GM23338 (cell line): Measurements from ENCODE around the gene UMOD. TPM values are rescaled to one million over a fixed set of nuclear protein-coding genes. Genes with fewer than 3 reads are reported as not detected.
A peak's percentile ranks its signal among the peaks of the same experiment; 100 is the strongest.

Experiments
- ATAC-seq: fragments of 200-7000 bp; cut with Tn5 transposase; 3 replicates; pipeline ENCODE4 v1.9.1; 2020
- DNase-seq: peaks from one replicate; pipeline ENCODE4 v3.0.0-alpha.2; 2015; ENCODE audit warnings: low spot score
- H2AFZ ChIP-seq: fragments of 200-600 bp; sonication (generic); 2 replicates; pipeline ENCODE4 v1.8.0; 2016; ENCODE audit warnings: antibody characterized with exemption, mild to moderate bottlenecking, moderate library complexity
- H3F3A ChIP-seq: fragments of 200-600 bp; sonication (generic); replicated peaks from 2 replicates; pipeline ENCODE4 v1.8.0; 2017; ENCODE audit warnings: antibody characterized with exemption, mixed run types, low read depth
- H3K27ac ChIP-seq: fragments of 200-600 bp; sonication (generic); 2 replicates; pipeline ENCODE4 v1.6.1; 2016; ENCODE audit warnings: low read depth
- H3K27me3 ChIP-seq: fragments of 200-600 bp; sonication (generic); 2 replicates; pipeline ENCODE4 v1.8.0; 2016; ENCODE audit warnings: mild to moderate bottlenecking, mixed run types, moderate library complexity; ENCODE audit not compliant: insufficient read depth
- H3K36me3 ChIP-seq: fragments of 200-600 bp; sonication (generic); 2 replicates; pipeline ENCODE4 v1.8.0; 2016; ENCODE audit warnings: mild to moderate bottlenecking; ENCODE audit not compliant: insufficient read depth
- H3K4me1 ChIP-seq: fragments of 200-600 bp; sonication (generic); 2 replicates; pipeline ENCODE4 v1.8.0; 2016; ENCODE audit warnings: mild to moderate bottlenecking, moderate library complexity; ENCODE audit not compliant: insufficient read depth
- H3K4me2 ChIP-seq: fragments of 200-600 bp; sonication (generic); 2 replicates; pipeline ENCODE4 v1.7.1; 2017; ENCODE audit warnings: mixed run types
- H3K4me3 ChIP-seq: fragments of 200-600 bp; sonication (generic); 2 replicates; pipeline ENCODE4 v1.6.1; 2016; ENCODE audit warnings: mixed run types
- H3K79me2 ChIP-seq: fragments of 200-600 bp; sonication (generic); replicated peaks from 2 replicates; pipeline ENCODE4 v1.8.0; 2017; ENCODE audit warnings: mild to moderate bottlenecking; ENCODE audit not compliant: insufficient read depth
- H3K9me2 ChIP-seq: fragments of 200-600 bp; sonication (generic); 2 replicates; pipeline ENCODE4 v1.8.0; 2017; ENCODE audit not compliant: insufficient read depth
- H4K20me1 ChIP-seq: fragments of 200-600 bp; sonication (generic); replicated peaks from 2 replicates; pipeline ENCODE4 v1.8.0; 2017; ENCODE audit warnings: mild to moderate bottlenecking; ENCODE audit not compliant: insufficient read depth
- H3K27ac Mint-ChIP-seq: 2 replicates; pipeline ENCODE4 v1.8.0; 2020; ENCODE audit warnings: inconsistent platforms, mild to moderate bottlenecking, moderate library complexity, mixed read lengths
- H3K27me3 Mint-ChIP-seq: 3 replicates; pipeline ENCODE4 v1.8.0; 2022; ENCODE audit warnings: low read depth, mild to moderate bottlenecking, moderate library complexity, mixed read lengths, inconsistent platforms; ENCODE audit not compliant: insufficient read depth, poor library complexity
- H3K36me3 Mint-ChIP-seq: 3 replicates; pipeline ENCODE4 v1.8.0; 2021; ENCODE audit warnings: low read depth, mild to moderate bottlenecking, inconsistent platforms, moderate library complexity, mixed read lengths
- H3K4me1 Mint-ChIP-seq: 3 replicates; pipeline ENCODE4 v1.8.0; 2020; ENCODE audit warnings: mild to moderate bottlenecking, inconsistent platforms, mixed read lengths
- H3K4me3 Mint-ChIP-seq: 3 replicates; pipeline ENCODE4 v1.8.0; 2021; ENCODE audit warnings: moderate library complexity, mild to moderate bottlenecking, inconsistent platforms, mixed read lengths
- H3K9me3 Mint-ChIP-seq: 3 replicates; pipeline ENCODE4 v1.8.0; 2020; ENCODE audit warnings: moderate library complexity, mild to moderate bottlenecking, inconsistent platforms, mixed read lengths
- CTCF ChIP-seq, 2 experiments: fragments of 200-600 bp in 1 of 2; sonication (generic) in 1 of 2; conservative IDR thresholded peaks; 2 replicates each; pipeline versions ENCODE4 v1.5.1 to v1.6.1; 2016 to 2017; ENCODE audit warnings: antibody characterized with exemption in 2 of 2, low read depth in 2 of 2, mild to moderate bottlenecking in 2 of 2, moderate library complexity in 1 of 2
- ETS1 ChIP-seq: IDR thresholded peaks from 2 replicates; pipeline ENCODE4 v1.6.1; 2016; ENCODE audit warnings: antibody characterized with exemption
- EZH2phosphoT487 ChIP-seq: fragments of 200-600 bp; sonication (generic); IDR thresholded peaks from one replicate; pipeline ENCODE4 v1.8.1; 2018; ENCODE audit warnings: antibody characterized with exemption; ENCODE audit not compliant: unreplicated experiment
- NANOG ChIP-seq: IDR thresholded peaks from 2 replicates; pipeline ENCODE4 v1.6.1; 2016; ENCODE audit warnings: antibody characterized with exemption, borderline replicate concordance
- POLR2AphosphoS5 ChIP-seq: IDR thresholded peaks from 2 replicates; pipeline ENCODE4 v1.6.1; 2016; ENCODE audit warnings: antibody characterized with exemption, low read depth
- REST ChIP-seq: IDR thresholded peaks from one replicate; pipeline ENCODE4 v1.6.1; 2018; ENCODE audit warnings: antibody characterized with exemption; ENCODE audit not compliant: unreplicated experiment
- STAT1 ChIP-seq: IDR thresholded peaks from one replicate; pipeline ENCODE4 v1.6.1; 2016; ENCODE audit warnings: antibody characterized with exemption; ENCODE audit not compliant: unreplicated experiment
- ZNF331 ChIP-seq: fragments of 250-450 bp; sonication (Bioruptor Pico); IDR thresholded peaks from 2 replicates; pipeline ENCODE4 v1.5.0; 2020; ENCODE audit warnings: low read depth, mild to moderate bottlenecking, moderate library complexity
- ZNF462 ChIP-seq: fragments of 250-450 bp; sonication (Bioruptor Pico); IDR thresholded peaks from 2 replicates; pipeline ENCODE4 v1.5.0; 2020; ENCODE audit warnings: mild to moderate bottlenecking, moderate library complexity
- polyA plus RNA-seq: library from polyadenylated mRNA; unstranded; fragments of >200 nt; fragmentation: Nextera tagmentation; extraction: Ambion mirVana; gene quantifications from 2 replicates; pipeline ENCODE4 v1.2.1, GENCODE V29; 2016
- total RNA-seq: library from RNA; depleted of rRNA; stranded (reverse); fragments of >200 nt; shearing (Covaris generic); gene quantifications from 2 replicates; pipeline ENCODE4 v1.2.3, GENCODE V29; 2014

The UMOD gene
- total and polyA plus RNA-seq, 2 experiments from 2014 or later, result not detected

- peak overlapping the region; percentile 52; the same call in 1 of the 2 replicates for H2AFZ ChIP-seq
- no peak for TF ChIP-seq STAT1
- peaks cover 12% of the 10 kb centered on the region; the same call in 1 of the 2 replicates for H3K4me1 ChIP-seq
- H3K9me3 Mint-ChIP-seq, result no peaks in the 10 kb centered on the region; the same call in 2 of the 3 replicates
- ATAC-seq (no peak), DNase-seq (no peak)
- no peaks in the 10 kb centered on the region for H3K36me3 ChIP-seq
- H3K9me2 ChIP-seq, result no peaks in the 10 kb centered on the region
- no peaks in the 10 kb centered on the region for H3K79me2 ChIP-seq
- no peak overlapping the region for H3K4me3 ChIP-seq
- H3K36me3 Mint-ChIP-seq, result no peaks in the 10 kb centered on the region
- H3K4me2 ChIP-seq, result no peak overlapping the region
- no peaks in the 10 kb centered on the region for H3F3A ChIP-seq
- H3K27me3 Mint-ChIP-seq, result no peaks in the 10 kb centered on the region
- no peak overlapping the region for H3K4me3 Mint-ChIP-seq
- peaks cover 27% of the 10 kb centered on the region for H3K4me1 Mint-ChIP-seq
- no peaks in the 10 kb centered on the region for H4K20me1 ChIP-seq
- no peak overlapping the region for H3K27ac Mint-ChIP-seq
- no peaks in the 10 kb centered on the region for H3K27me3 ChIP-seq
- H3K27ac ChIP-seq, result no peak overlapping the region
Observed at GRCh38 chr16:20289571-20289970, 62.9 kb downstream of the UMOD start.

- H3K4me1 Mint-ChIP-seq, result peaks cover 10% of the 10 kb centered on the region
- Histone ChIP-seq H4K20me1 (no peaks in the 10 kb centered on the region), H3K4me3 (no peak overlapping the region), H3F3A (no peaks in the 10 kb centered on the region), H3K27ac (no peak overlapping the region), H3K27me3 (no peaks in the 10 kb centered on the region), H3K79me2 (no peaks in the 10 kb centered on the region), H3K9me2 (no peaks in the 10 kb centered on the region), H3K4me2 (no peak overlapping the region), H3K4me1 (peaks cover 5% of the 10 kb centered on the region; the same call in 1 of the 2 replicates), H3K36me3 (no peaks in the 10 kb centered on the region), H2AFZ (no peak overlapping the region)
- H3K36me3 Mint-ChIP-seq, result no peaks in the 10 kb centered on the region
- no peak overlapping the region for H3K27ac Mint-ChIP-seq
- DNase-seq, result peak; percentile 52
- ATAC-seq, result peak; percentile 68
- no peak overlapping the region; the same call in 2 of the 3 replicates for H3K4me3 Mint-ChIP-seq
- no peaks in the 10 kb centered on the region; the same call in 2 of the 3 replicates for H3K9me3 Mint-ChIP-seq
- H3K27me3 Mint-ChIP-seq, result no peaks in the 10 kb centered on the region
- TF ChIP-seq CTCF (conservative IDR thresholded peaks at IDR 0.05; ENCODE audit: low read depth in 2 of 2), result no peak
- TF ChIP-seq STAT1, result no peak
- TF ChIP-seq EZH2phosphoT487, result no peak
- TF ChIP-seq NANOG, result no peak
- no peak for TF ChIP-seq ETS1
- no peak for TF ChIP-seq ZNF331
- TF ChIP-seq POLR2AphosphoS5, result no peak
- TF ChIP-seq ZNF462 (CRISPR knock-in tag), result no peak
- TF ChIP-seq REST, result no peak
Observed at GRCh38 chr16:20285993-20286499, 66.5 kb downstream of the UMOD start.
